ENCODE measurements around the gene LRRN2. TPM values are rescaled to one million over a fixed set of nuclear protein-coding genes. Genes with fewer than 3 reads are reported as not detected.

LRRN2 gene
- total and polyA plus RNA-seq, 2 donors (not counting 1 experiment from before 2014, with no cell fraction given), result not detected

GRCh38 chr1:204730826-204731459 lies 45.4 kb upstream of the LRRN2 start:
- no peaks in the 10 kb centered on the region for H3K9me3 ChIP-seq (ENCODE audit: control insufficient read depth, insufficient read depth, low read depth, low read length)
- no peak for DNase-seq (ENCODE audit: low read depth in 2 of 2)
- no peak overlapping the region for H3K4me3 ChIP-seq (replicated peaks in 1 of 4; ENCODE audit: control extremely low read depth in 1 of 4, insufficient read depth in 1 of 4, low read depth in 3 of 4, low read length in 4 of 4)
- H3K4me1 ChIP-seq (ENCODE audit: control insufficient read depth, extremely low read depth, insufficient read depth, low read length), result no peaks in the 10 kb centered on the region
- H2AFZ ChIP-seq (ENCODE audit: low read length), result no peak overlapping the region
- no peak overlapping the region for H3K9ac ChIP-seq (ENCODE audit: insufficient read depth, low read length)
- H3K27me3 ChIP-seq (ENCODE audit: control insufficient read depth, insufficient read depth, low read length), result peaks cover 33% of the 10 kb centered on the region
- TF ChIP-seq CTCF (conservative IDR thresholded peaks at IDR 0.05 in 1 of 2, IDR thresholded peaks at IDR 0.05 in 1 of 2; ENCODE audit: low read depth in 1 of 2, low read length in 2 of 2) (no peak), EZH2 (IDR thresholded peaks at IDR 0.05; ENCODE audit: low read length, missing control alignments) (peak; percentile 53)
- no peaks in the 10 kb centered on the region for H4K20me1 ChIP-seq (ENCODE audit: control insufficient read depth, extremely low read depth, insufficient read depth, low read length)
- no peaks in the 10 kb centered on the region for H3K36me3 ChIP-seq (ENCODE audit: control insufficient read depth, insufficient read depth, low read length)
- H3K4me2 ChIP-seq (ENCODE audit: extremely low read depth, insufficient read depth, low read length), result no peak overlapping the region
- H3K79me2 ChIP-seq (ENCODE audit: control insufficient read depth, insufficient read depth, low read length), result no peaks in the 10 kb centered on the region
- H3K27ac ChIP-seq (ENCODE audit: insufficient read depth, low read length), result no peak overlapping the region

DNA sequence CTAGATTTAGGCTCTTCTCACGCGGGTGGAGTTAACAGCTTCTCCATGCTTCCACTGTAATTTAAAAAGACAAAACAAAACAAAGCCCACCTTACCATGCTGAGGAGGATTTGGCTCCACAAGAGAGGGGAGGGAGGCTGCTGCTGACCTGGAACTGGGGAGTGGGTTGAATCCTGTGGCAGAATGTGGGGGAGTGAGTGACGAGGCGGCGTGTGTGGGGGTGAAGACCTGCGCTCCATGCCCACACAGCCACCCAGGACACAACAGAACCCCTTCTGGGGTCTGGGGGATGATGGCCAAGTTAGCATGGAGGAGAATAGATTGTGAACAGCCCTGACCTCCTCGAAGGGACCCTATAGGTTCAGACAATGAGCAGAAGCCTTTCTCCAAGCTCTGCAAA lies 44.0 kb upstream of the LRRN2 start:
- H3K9me3 ChIP-seq (ENCODE audit: control insufficient read depth, insufficient read depth, low read depth, low read length), result no peaks in the 10 kb centered on the region
- H3K27ac ChIP-seq (ENCODE audit: insufficient read depth, low read length), result no peak overlapping the region
- H3K4me3 ChIP-seq (replicated peaks in 1 of 4; ENCODE audit: control extremely low read depth in 1 of 4, insufficient read depth in 1 of 4, low read depth in 3 of 4, low read length in 4 of 4), result no peak overlapping the region
- H3K9ac ChIP-seq (ENCODE audit: insufficient read depth, low read length), result no peak overlapping the region
- no peak overlapping the region for H3K4me2 ChIP-seq (ENCODE audit: extremely low read depth, insufficient read depth, low read length)
- H2AFZ ChIP-seq (ENCODE audit: low read length), result no peak overlapping the region
- H3K27me3 ChIP-seq (ENCODE audit: control insufficient read depth, insufficient read depth, low read length), result peaks cover 32% of the 10 kb centered on the region
- no peaks in the 10 kb centered on the region for H3K79me2 ChIP-seq (ENCODE audit: control insufficient read depth, insufficient read depth, low read length)
- no peak for DNase-seq (ENCODE audit: low read depth in 2 of 2)
- TF ChIP-seq EZH2 (IDR thresholded peaks at IDR 0.05; ENCODE audit: low read length, missing control alignments) (no peak), CTCF (conservative IDR thresholded peaks at IDR 0.05 in 1 of 2, IDR thresholded peaks at IDR 0.05 in 1 of 2; ENCODE audit: low read depth in 1 of 2, low read length in 2 of 2) (no peak)
- H3K4me1 ChIP-seq (ENCODE audit: control insufficient read depth, extremely low read depth, insufficient read depth, low read length), result no peaks in the 10 kb centered on the region
- no peaks in the 10 kb centered on the region for H4K20me1 ChIP-seq (ENCODE audit: control insufficient read depth, extremely low read depth, insufficient read depth, low read length)
- H3K36me3 ChIP-seq (ENCODE audit: control insufficient read depth, insufficient read depth, low read length), result no peaks in the 10 kb centered on the region

DNA sequence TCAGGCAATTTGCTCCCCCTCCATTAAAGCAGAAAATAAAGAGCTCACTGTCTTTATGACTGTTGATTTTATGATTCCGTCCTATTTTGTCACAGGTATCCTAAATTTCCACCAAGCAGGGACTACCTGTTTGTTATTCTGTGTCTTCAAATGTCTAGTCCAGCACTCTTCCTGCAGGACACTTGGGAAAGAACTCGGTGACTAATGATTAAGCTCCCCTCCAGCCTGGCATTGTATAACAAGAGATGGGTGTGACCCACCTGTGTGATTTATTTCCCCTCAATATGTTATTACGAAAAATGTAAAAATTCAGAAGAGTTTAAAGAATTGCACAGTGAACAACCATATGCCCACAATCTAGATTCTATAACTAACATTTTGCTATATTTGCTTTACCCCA lies 42.9 kb upstream of the LRRN2 start:
- H3K27me3 ChIP-seq (ENCODE audit: control insufficient read depth, insufficient read depth, low read length), result peaks cover 33% of the 10 kb centered on the region
- no peak for DNase-seq (ENCODE audit: low read depth in 2 of 2)
- no peak overlapping the region for H2AFZ ChIP-seq (ENCODE audit: low read length)
- TF ChIP-seq CTCF (conservative IDR thresholded peaks at IDR 0.05 in 1 of 2, IDR thresholded peaks at IDR 0.05 in 1 of 2; ENCODE audit: low read depth in 1 of 2, low read length in 2 of 2) (no peak), EZH2 (IDR thresholded peaks at IDR 0.05; ENCODE audit: low read length, missing control alignments) (no peak)
- no peaks in the 10 kb centered on the region for H3K79me2 ChIP-seq (ENCODE audit: control insufficient read depth, insufficient read depth, low read length)
- no peak overlapping the region for H3K4me3 ChIP-seq (replicated peaks in 1 of 4; ENCODE audit: control extremely low read depth in 1 of 4, insufficient read depth in 1 of 4, low read depth in 3 of 4, low read length in 4 of 4)
- no peaks in the 10 kb centered on the region for H4K20me1 ChIP-seq (ENCODE audit: control insufficient read depth, extremely low read depth, insufficient read depth, low read length)
- H3K4me1 ChIP-seq (ENCODE audit: control insufficient read depth, extremely low read depth, insufficient read depth, low read length), result no peaks in the 10 kb centered on the region
- no peaks in the 10 kb centered on the region for H3K9me3 ChIP-seq (ENCODE audit: control insufficient read depth, insufficient read depth, low read depth, low read length)
- H3K27ac ChIP-seq (ENCODE audit: insufficient read depth, low read length), result no peak overlapping the region
- H3K4me2 ChIP-seq (ENCODE audit: extremely low read depth, insufficient read depth, low read length), result no peak overlapping the region
- H3K36me3 ChIP-seq (ENCODE audit: control insufficient read depth, insufficient read depth, low read length), result no peaks in the 10 kb centered on the region
- no peak overlapping the region for H3K9ac ChIP-seq (ENCODE audit: insufficient read depth, low read length)
